ENCODE measurements around the gene FSTL4.

FSTL4 gene

GRCh38 chr5:133455676-133456075, 156.7 kb downstream of the FSTL4 start:
- FAIRE-seq (no peak), DNase-seq (ENCODE audit: insufficient read length, low spot score) (no peak)
- TF ChIP-seq CTCF (IDR thresholded peaks at IDR 0.05; ENCODE audit: insufficient read depth, missing control alignments) = no peak

- FAIRE-seq (no peak), DNase-seq (ENCODE audit: insufficient read length, low spot score) (no peak)
- no peak for TF ChIP-seq CTCF (IDR thresholded peaks at IDR 0.05; ENCODE audit: insufficient read depth, missing control alignments)
These were observed 157.9 kb downstream of the FSTL4 start for GRCh38 chr5:133454442-133454841.

- DNase-seq (ENCODE audit: insufficient read length, low spot score) = no peak
- no peak for FAIRE-seq
- TF ChIP-seq CTCF (IDR thresholded peaks at IDR 0.05; ENCODE audit: insufficient read depth, missing control alignments) = no peak
These were observed 158.5 kb downstream of the FSTL4 start for GRCh38 chr5:133453831-133454230.

- no peak for TF ChIP-seq CTCF (IDR thresholded peaks at IDR 0.05; ENCODE audit: insufficient read depth, missing control alignments)
- no peak for FAIRE-seq
- DNase-seq (ENCODE audit: insufficient read length, low spot score) = no peak
These were observed 159.1 kb downstream of the FSTL4 start for GRCh38 chr5:133453084-133453780.

GRCh38 chr5:133451926-133452325, 160.4 kb downstream of the FSTL4 start:
- no peak for DNase-seq (ENCODE audit: insufficient read length, low spot score)
- no peak for FAIRE-seq
- no peak for TF ChIP-seq CTCF (IDR thresholded peaks at IDR 0.05; ENCODE audit: insufficient read depth, missing control alignments)

GRCh38 chr5:133450286-133450685, 162.1 kb downstream of the FSTL4 start:
- no peak for DNase-seq (ENCODE audit: insufficient read length, low spot score)
- no peak for FAIRE-seq
- TF ChIP-seq CTCF (IDR thresholded peaks at IDR 0.05; ENCODE audit: insufficient read depth, missing control alignments) = no peak

GRCh38 chr5:133449181-133449580, 163.2 kb downstream of the FSTL4 start:
- DNase-seq (ENCODE audit: insufficient read length, low spot score) (no peak), FAIRE-seq (no peak)
- TF ChIP-seq CTCF (IDR thresholded peaks at IDR 0.05; ENCODE audit: insufficient read depth, missing control alignments) = no peak

All from D721Med (cell line).